ENCODE measurements around the gene ALDOC.

ALDOC gene

GRCh38 chr17:28575126-28575795 lies 1.4 kb downstream of the ALDOC start:
- H3K4me3 ChIP-seq (ENCODE audit: low read depth, low read length): peak overlapping the region; percentile 56
- TF ChIP-seq, protein P1, sequence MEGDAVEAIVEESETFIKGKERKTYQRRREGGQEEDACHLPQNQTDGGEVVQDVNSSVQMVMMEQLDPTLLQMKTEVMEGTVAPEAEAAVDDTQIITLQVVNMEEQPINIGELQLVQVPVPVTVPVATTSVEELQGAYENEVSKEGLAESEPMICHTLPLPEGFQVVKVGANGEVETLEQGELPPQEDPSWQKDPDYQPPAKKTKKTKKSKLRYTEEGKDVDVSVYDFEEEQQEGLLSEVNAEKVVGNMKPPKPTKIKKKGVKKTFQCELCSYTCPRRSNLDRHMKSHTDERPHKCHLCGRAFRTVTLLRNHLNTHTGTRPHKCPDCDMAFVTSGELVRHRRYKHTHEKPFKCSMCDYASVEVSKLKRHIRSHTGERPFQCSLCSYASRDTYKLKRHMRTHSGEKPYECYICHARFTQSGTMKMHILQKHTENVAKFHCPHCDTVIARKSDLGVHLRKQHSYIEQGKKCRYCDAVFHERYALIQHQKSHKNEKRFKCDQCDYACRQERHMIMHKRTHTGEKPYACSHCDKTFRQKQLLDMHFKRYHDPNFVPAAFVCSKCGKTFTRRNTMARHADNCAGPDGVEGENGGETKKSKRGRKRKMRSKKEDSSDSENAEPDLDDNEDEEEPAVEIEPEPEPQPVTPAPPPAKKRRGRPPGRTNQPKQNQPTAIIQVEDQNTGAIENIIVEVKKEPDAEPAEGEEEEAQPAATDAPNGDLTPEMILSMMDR (IDR thresholded peaks at IDR 0.05; ENCODE audit: control insufficient read depth, extremely low read depth, insufficient read depth): no peak
- no peak for DNase-seq (ENCODE audit: low read depth)

- no peak for DNase-seq (ENCODE audit: low read depth)
- TF ChIP-seq, protein P1 (IDR thresholded peaks at IDR 0.05; ENCODE audit: control insufficient read depth, extremely low read depth, insufficient read depth): no peak
- H3K4me3 ChIP-seq (ENCODE audit: low read depth, low read length): no peak overlapping the region
These were observed 2.2 kb downstream of the ALDOC start for GRCh38 chr17:28574526-28574925.

DNA sequence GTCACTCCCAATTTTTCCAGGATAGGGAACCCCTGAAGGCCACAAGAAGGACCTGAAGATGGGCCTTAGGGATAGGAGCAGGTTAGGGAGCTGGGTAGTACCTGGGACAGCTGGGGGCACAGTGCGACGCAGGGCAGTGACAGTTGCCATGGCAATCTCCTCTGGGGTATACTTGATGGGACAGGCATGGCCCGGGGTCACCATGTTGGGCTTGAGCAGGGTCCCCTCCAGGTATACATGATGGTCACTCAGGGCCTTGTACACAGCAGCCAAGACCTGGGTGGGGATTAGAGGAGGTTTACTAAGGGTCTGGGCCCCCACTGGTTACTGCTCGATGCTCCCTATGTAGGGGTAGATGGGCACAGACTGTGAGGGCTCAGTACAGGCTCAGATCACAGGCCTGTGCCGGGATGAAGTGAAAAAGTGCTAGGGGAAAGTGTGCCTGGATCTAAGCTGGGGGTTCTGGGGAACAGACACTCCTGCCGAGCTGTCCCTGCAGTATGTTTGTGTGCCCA lies 2.7 kb downstream of the ALDOC start:
- H3K4me3 ChIP-seq (ENCODE audit: low read depth, low read length): no peak overlapping the region
- no peak for DNase-seq (ENCODE audit: low read depth)
- TF ChIP-seq, protein P1 (IDR thresholded peaks at IDR 0.05; ENCODE audit: control insufficient read depth, extremely low read depth, insufficient read depth): no peak

DNA sequence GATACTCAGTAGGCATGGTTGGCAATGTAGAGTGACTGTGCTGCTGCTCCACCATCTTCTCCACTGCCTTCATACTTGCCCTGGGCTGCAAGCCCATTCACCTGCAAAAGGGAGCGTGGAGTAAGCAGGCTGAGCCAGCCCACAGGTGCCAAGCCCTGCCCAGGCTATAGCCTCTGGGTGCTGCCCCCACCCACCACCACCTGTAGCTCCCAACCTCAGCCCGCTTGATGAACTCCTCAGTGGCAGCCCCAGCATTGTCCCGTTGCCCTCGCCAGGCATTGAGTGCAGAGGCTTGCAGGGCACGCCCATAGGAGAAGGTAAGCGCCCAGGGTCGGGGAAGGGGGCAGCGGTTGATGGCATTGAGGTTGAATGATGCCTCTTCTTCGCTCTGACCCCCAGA lies 3.2 kb downstream of the ALDOC start:
- no peak overlapping the region for H3K4me3 ChIP-seq (ENCODE audit: low read depth, low read length)
- TF ChIP-seq, protein P1 (IDR thresholded peaks at IDR 0.05; ENCODE audit: control insufficient read depth, extremely low read depth, insufficient read depth): no peak
- DNase-seq (ENCODE audit: low read depth): no peak

GRCh38 chr17:28573040-28573380 lies 3.7 kb downstream of the ALDOC start:
- H3K4me3 ChIP-seq (ENCODE audit: low read depth, low read length): no peak overlapping the region
- DNase-seq (ENCODE audit: low read depth): no peak
- TF ChIP-seq, protein P1 (IDR thresholded peaks at IDR 0.05; ENCODE audit: control insufficient read depth, extremely low read depth, insufficient read depth): no peak

- TF ChIP-seq, protein P1 (IDR thresholded peaks at IDR 0.05; ENCODE audit: control insufficient read depth, extremely low read depth, insufficient read depth): no peak
- DNase-seq (ENCODE audit: low read depth): no peak
- peak overlapping the region; percentile 95 for H3K4me3 ChIP-seq (ENCODE audit: low read depth, low read length)
These were observed 4.2 kb downstream of the ALDOC start for GRCh38 chr17:28572259-28573039.
